Osteoblast (primary cell): ENCODE data around the gene COG3. TPM values are rescaled to one million over a fixed set of nuclear protein-coding genes. Genes with fewer than 3 reads are reported as not detected.

Experiments
- DNase-seq: peaks from one replicate; pipeline ENCODE4 v3.0.0; 2011; ENCODE audit warnings: low spot score, mixed read lengths; ENCODE audit not compliant: insufficient read length; ENCODE audit errors: missing footprints
- H2AFZ ChIP-seq: 2 replicates; pipeline ENCODE4 v1.6.0; 2011; ENCODE audit warnings: mild to moderate bottlenecking, low read length
- H3K27ac ChIP-seq: 2 replicates; pipeline ENCODE4 v1.5.1; 2011; ENCODE audit warnings: mild to moderate bottlenecking, low read depth, low read length, moderate library complexity
- H3K27me3 ChIP-seq: 2 replicates; pipeline ENCODE4 v1.6.0; 2012; ENCODE audit warnings: mild to moderate bottlenecking, control low read depth, inconsistent platforms, low read length, moderate library complexity; ENCODE audit not compliant: insufficient read depth
- H3K36me3 ChIP-seq: 2 replicates; pipeline ENCODE4 v1.5.1; 2011; ENCODE audit warnings: mild to moderate bottlenecking, low read length, control low read depth, moderate library complexity; ENCODE audit not compliant: insufficient read depth
- H3K4me1 ChIP-seq: 2 replicates; pipeline ENCODE4 v1.5.1; 2011; ENCODE audit warnings: mild to moderate bottlenecking, low read length, control low read depth, moderate library complexity; ENCODE audit not compliant: insufficient read depth
- H3K4me2 ChIP-seq: 2 replicates; pipeline ENCODE4 v1.6.0; 2011; ENCODE audit warnings: mild to moderate bottlenecking, low read length; ENCODE audit not compliant: insufficient read depth
- H3K4me3 ChIP-seq: fragments of 200-600 bp; sonication (generic); 3 replicates; pipeline ENCODE4 v1.5.1; 2012; ENCODE audit warnings: mild to moderate bottlenecking, low read length, inconsistent platforms; ENCODE audit not compliant: insufficient read depth
- H3K79me2 ChIP-seq: 2 replicates; pipeline ENCODE4 v1.6.0; 2012; ENCODE audit warnings: mild to moderate bottlenecking, low read length, control low read depth, inconsistent platforms; ENCODE audit not compliant: insufficient read depth
- H3K9me3 ChIP-seq: 2 replicates; pipeline ENCODE4 v1.5.1; 2011; ENCODE audit warnings: low read depth, low read length, control low read depth
- H4K20me1 ChIP-seq: 2 replicates; pipeline ENCODE4 v1.6.0; 2012; ENCODE audit warnings: mild to moderate bottlenecking, low read length, control low read depth; ENCODE audit not compliant: insufficient read depth
- total RNA-seq: library from RNA; depleted of rRNA; stranded (reverse); fragments of >200 nt; gene quantifications from 2 replicates; pipeline ENCODE4 v1.2.3, GENCODE V29; 2012
- TF ChIP-seq, protein P1 (sequence below): IDR thresholded peaks from 2 replicates; pipeline ENCODE4 v1.5.1; 2011; ENCODE audit warnings: mild to moderate bottlenecking, low read depth, low read length, moderate library complexity; ENCODE audit errors: extremely low read depth

COG3 gene
- total RNA-seq, 1 donor = 35.5 TPM

DNA sequence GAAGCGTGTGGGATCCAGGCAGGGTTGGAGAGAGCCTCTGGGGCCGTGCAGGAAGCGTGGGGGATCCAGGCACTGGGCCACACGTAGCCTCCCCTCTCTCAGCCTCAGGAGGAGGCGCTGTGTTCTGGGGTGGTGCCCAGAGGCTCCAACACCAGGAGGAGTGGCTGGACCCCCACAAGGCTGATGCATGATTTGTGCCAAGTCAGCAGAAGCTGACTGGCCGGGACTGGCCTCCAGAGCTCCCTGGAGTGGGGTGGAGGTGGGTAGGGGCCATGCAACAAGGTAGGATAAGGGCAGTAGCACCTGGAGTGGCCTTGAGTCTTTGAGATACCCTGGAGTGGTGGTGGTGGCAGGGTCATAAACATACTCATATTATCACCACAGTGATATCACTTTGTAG, 75.5 kb downstream of the COG3 start:
- TF ChIP-seq, protein P1, sequence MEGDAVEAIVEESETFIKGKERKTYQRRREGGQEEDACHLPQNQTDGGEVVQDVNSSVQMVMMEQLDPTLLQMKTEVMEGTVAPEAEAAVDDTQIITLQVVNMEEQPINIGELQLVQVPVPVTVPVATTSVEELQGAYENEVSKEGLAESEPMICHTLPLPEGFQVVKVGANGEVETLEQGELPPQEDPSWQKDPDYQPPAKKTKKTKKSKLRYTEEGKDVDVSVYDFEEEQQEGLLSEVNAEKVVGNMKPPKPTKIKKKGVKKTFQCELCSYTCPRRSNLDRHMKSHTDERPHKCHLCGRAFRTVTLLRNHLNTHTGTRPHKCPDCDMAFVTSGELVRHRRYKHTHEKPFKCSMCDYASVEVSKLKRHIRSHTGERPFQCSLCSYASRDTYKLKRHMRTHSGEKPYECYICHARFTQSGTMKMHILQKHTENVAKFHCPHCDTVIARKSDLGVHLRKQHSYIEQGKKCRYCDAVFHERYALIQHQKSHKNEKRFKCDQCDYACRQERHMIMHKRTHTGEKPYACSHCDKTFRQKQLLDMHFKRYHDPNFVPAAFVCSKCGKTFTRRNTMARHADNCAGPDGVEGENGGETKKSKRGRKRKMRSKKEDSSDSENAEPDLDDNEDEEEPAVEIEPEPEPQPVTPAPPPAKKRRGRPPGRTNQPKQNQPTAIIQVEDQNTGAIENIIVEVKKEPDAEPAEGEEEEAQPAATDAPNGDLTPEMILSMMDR = no peak
- no peaks in the 10 kb centered on the region for H4K20me1 ChIP-seq
- no peak for DNase-seq
- no peaks in the 10 kb centered on the region for H3K4me1 ChIP-seq
- H3K27ac ChIP-seq = no peak overlapping the region
- H3K27me3 ChIP-seq = no peaks in the 10 kb centered on the region
- no peak overlapping the region for H3K4me3 ChIP-seq
- peaks cover 7% of the 10 kb centered on the region for H3K36me3 ChIP-seq
- no peaks in the 10 kb centered on the region for H3K9me3 ChIP-seq
- H3K4me2 ChIP-seq = no peak overlapping the region
- no peak overlapping the region for H2AFZ ChIP-seq
- no peaks in the 10 kb centered on the region for H3K79me2 ChIP-seq

DNA sequence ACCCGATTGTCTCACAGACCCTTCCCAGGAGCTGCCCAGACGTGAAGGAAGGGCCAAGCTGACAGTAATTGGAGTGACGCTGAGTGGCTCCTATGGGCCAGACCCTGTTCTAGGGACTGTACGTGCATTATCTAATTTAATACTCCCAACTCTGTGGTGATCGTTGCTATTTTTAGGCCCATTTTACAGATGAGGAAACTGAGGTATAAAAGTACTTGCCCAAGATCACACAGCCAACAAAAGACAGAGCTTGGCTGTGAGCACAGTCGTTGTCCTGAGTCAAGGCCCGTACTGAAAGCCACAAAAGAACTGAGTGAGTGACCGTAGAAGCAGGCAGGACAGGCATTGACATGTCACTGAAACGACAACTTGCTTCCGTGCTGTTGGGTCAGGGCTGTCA, 76.1 kb downstream of the COG3 start:
- Histone ChIP-seq H3K36me3 (peaks cover under 1% of the 10 kb centered on the region), H3K27me3 (no peaks in the 10 kb centered on the region), H3K4me2 (no peak overlapping the region), H3K79me2 (no peaks in the 10 kb centered on the region), H2AFZ (no peak overlapping the region), H4K20me1 (no peaks in the 10 kb centered on the region), H3K27ac (no peak overlapping the region), H3K9me3 (no peaks in the 10 kb centered on the region), H3K4me1 (no peaks in the 10 kb centered on the region), H3K4me3 (no peak overlapping the region)
- no peak for DNase-seq
- TF ChIP-seq, protein P1 = no peak

DNA sequence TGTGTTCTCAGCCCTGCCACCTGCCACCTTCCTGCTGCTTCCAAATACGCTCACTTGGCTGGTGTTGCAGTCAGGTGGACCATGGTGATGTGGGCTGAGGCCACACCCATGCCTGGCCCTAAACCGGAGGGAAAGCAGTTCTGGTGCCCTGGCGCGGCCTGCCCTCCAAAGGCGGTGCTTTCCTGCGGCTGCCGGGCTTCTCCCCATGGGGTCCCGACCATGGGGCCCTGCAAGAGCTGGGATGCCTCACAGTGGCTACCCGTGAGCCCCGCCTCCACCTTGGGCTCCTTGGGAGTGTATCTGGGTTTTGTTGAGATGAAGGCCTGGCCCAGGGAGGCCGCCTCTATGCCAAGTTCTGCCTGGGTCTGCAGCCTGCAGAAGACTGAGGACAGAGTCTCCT, 77.1 kb downstream of the COG3 start:
- Histone ChIP-seq H3K79me2 (no peaks in the 10 kb centered on the region), H3K4me1 (no peaks in the 10 kb centered on the region), H3K27ac (no peak overlapping the region), H3K4me3 (no peak overlapping the region), H2AFZ (no peak overlapping the region), H3K9me3 (no peaks in the 10 kb centered on the region), H3K4me2 (no peak overlapping the region), H4K20me1 (no peaks in the 10 kb centered on the region), H3K36me3 (no peaks in the 10 kb centered on the region), H3K27me3 (peaks cover 4% of the 10 kb centered on the region)
- TF ChIP-seq, protein P1 = no peak
- no peak for DNase-seq

DNA sequence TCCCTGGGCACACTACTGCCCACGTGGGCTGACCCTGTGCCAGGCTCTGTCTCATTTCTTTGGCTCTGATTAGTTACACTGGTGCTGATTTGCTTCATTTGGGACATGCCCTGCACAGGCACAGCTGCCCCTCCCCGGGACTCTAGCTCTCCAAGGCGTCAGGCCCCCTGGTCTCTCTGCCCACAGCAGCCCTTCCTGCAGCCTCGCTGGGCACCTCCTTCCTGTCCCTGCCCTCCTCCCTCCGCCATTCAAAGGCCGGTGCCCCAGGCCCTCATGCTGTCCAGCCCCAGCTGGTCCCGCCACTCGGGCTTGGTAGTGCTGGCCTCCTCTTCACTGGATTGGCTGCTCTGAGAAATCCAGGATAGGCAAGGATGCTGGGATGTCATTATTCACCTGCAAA, 77.7 kb downstream of the COG3 start:
- H3K79me2 ChIP-seq = no peaks in the 10 kb centered on the region
- no peaks in the 10 kb centered on the region for H3K4me1 ChIP-seq
- no peak overlapping the region for H3K4me3 ChIP-seq
- no peaks in the 10 kb centered on the region for H3K9me3 ChIP-seq
- no peak overlapping the region for H3K27ac ChIP-seq
- no peak overlapping the region for H3K4me2 ChIP-seq
- H3K36me3 ChIP-seq = no peaks in the 10 kb centered on the region
- no peaks in the 10 kb centered on the region for H4K20me1 ChIP-seq
- H3K27me3 ChIP-seq = peaks cover 10% of the 10 kb centered on the region
- H2AFZ ChIP-seq = no peak overlapping the region
- TF ChIP-seq, protein P1 = no peak
- no peak for DNase-seq
